HG02610 (cell line): Measurements from ENCODE around the gene ENOSF1.

Experiments
- ATAC-seq: cut with Tn5 transposase; IDR thresholded peaks from one replicate; pipeline ENCODE4 v1.9.1; 2021; ENCODE audit warnings: mild to moderate bottlenecking, moderate library complexity; ENCODE audit not compliant: unreplicated experiment

Gene ENOSF1

GRCh38 chr18:644395-645004 is 67.9 kb downstream of the ENOSF1 start:
- ATAC-seq: no peak

- no peak for ATAC-seq
Observed at GRCh38 chr18:641224-641623, 71.2 kb downstream of the ENOSF1 start.

- no peak for ATAC-seq
Observed at GRCh38 chr18:635171-635570, 77.3 kb downstream of the ENOSF1 start.

- no peak for ATAC-seq
Observed at GRCh38 chr18:634551-635045, 77.8 kb downstream of the ENOSF1 start.

- ATAC-seq: no peak
Observed at GRCh38 chr18:631560-631959, 80.9 kb downstream of the ENOSF1 start.

GRCh38 chr18:629269-630150 is 82.9 kb downstream of the ENOSF1 start:
- ATAC-seq: no peak

GRCh38 chr18:627231-627630 is 85.2 kb downstream of the ENOSF1 start:
- no peak for ATAC-seq

- ATAC-seq: peak; percentile 50
Observed at GRCh38 chr18:623761-624620, 88.4 kb downstream of the ENOSF1 start.

- no peak for ATAC-seq
Observed at GRCh38 chr18:622289-622688, 90.1 kb downstream of the ENOSF1 start.

GRCh38 chr18:621291-622043 is 91.0 kb downstream of the ENOSF1 start:
- ATAC-seq: no peak
